ENCODE results near the gene MRPL34.

- TF ChIP-seq CTCF (IDR thresholded peaks at IDR 0.05; ENCODE audit: low read length) (no peak), EZH2 (IDR thresholded peaks at IDR 0.05; ENCODE audit: borderline replicate concordance, low read length) (no peak)
Measured at GRCh38 chr19:17334414-17335409, 29.0 kb downstream of the MRPL34 start, which contains the start of gene ANO8.

All from OCI-LY1 (cell line).